ENCODE data around the gene MYBPH.

MYBPH gene

GRCh38 chr1:203126151-203126865, 49.3 kb downstream of the MYBPH start:
- no peak overlapping the region for H3K4me3 ChIP-seq (ENCODE audit: low read depth, low read length)
- DNase-seq (ENCODE audit: low read depth) = peak; percentile 30
- TF ChIP-seq MAX (IDR thresholded peaks at IDR 0.05; ENCODE audit: low read depth, low read length) (no peak), CTCF (IDR thresholded peaks at IDR 0.05; ENCODE audit: low read depth, low read length) (peak; percentile 33)

- no peak for DNase-seq (ENCODE audit: low read depth)
- no peak overlapping the region for H3K4me3 ChIP-seq (ENCODE audit: low read depth, low read length)
- no peak for TF ChIP-seq POLR2A (IDR thresholded peaks at IDR 0.05; ENCODE audit: extremely low read depth, insufficient read length)
- TF ChIP-seq MYC (IDR thresholded peaks at IDR 0.05; ENCODE audit: low read depth, low read length) = no peak
- TF ChIP-seq MAX (IDR thresholded peaks at IDR 0.05; ENCODE audit: low read depth, low read length) = no peak
- TF ChIP-seq CTCF (IDR thresholded peaks at IDR 0.05; ENCODE audit: low read depth, low read length) = no peak
Observed at GRCh38 chr1:203124546-203125317, 50.9 kb downstream of the MYBPH start.

DNA sequence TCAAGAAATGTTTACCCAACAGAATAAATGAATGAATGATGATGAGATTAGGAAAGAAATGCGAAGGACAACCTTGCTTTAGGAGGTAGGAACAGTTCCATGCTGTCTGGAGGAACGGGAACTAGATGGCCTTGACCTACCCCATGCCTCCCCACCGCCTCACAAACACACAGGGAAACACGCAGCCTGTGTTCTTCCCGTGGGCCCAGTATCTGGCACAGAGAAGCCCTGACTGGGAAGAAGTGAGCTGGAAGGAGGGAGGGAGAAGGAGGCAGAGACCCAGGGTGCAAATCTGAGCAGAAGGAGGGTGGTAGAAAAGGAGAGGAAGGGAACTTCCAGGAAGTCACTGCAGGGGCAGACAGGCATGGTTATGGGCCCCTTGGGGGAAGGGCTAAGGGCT, 51.6 kb downstream of the MYBPH start:
- no peak for DNase-seq (ENCODE audit: low read depth)
- TF ChIP-seq MAX (IDR thresholded peaks at IDR 0.05; ENCODE audit: low read depth, low read length) = no peak
- no peak for TF ChIP-seq CTCF (IDR thresholded peaks at IDR 0.05; ENCODE audit: low read depth, low read length)
- TF ChIP-seq MYC (IDR thresholded peaks at IDR 0.05; ENCODE audit: low read depth, low read length) = no peak
- no peak for TF ChIP-seq POLR2A (IDR thresholded peaks at IDR 0.05; ENCODE audit: extremely low read depth, insufficient read length)
- H3K4me3 ChIP-seq (ENCODE audit: low read depth, low read length) = no peak overlapping the region

DNA sequence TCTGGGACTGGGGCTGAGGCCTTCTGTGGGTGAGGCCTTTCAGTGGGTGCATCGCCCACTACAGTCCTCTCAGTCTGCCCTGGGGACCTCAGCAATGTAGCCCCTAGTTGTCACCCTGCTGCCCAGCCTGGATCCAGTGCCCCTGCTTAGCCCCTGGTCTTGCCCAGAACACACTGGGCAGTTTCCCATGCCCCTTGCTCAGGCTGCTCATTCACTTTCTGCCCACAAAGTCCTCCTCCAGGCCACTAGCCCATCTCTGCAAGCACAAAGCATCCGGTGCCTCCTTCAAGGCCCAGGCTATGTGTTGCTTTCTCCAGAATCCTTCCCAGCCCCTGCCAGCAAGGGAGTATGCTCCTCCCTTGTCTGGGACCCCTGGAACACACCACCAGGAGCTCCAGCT, 53.5 kb downstream of the MYBPH start:
- TF ChIP-seq MYC (IDR thresholded peaks at IDR 0.05; ENCODE audit: low read depth, low read length) (no peak), CTCF (IDR thresholded peaks at IDR 0.05; ENCODE audit: low read depth, low read length) (no peak)
- no peak for DNase-seq (ENCODE audit: low read depth)
- no peak overlapping the region for H3K4me3 ChIP-seq (ENCODE audit: low read depth, low read length)

DNA sequence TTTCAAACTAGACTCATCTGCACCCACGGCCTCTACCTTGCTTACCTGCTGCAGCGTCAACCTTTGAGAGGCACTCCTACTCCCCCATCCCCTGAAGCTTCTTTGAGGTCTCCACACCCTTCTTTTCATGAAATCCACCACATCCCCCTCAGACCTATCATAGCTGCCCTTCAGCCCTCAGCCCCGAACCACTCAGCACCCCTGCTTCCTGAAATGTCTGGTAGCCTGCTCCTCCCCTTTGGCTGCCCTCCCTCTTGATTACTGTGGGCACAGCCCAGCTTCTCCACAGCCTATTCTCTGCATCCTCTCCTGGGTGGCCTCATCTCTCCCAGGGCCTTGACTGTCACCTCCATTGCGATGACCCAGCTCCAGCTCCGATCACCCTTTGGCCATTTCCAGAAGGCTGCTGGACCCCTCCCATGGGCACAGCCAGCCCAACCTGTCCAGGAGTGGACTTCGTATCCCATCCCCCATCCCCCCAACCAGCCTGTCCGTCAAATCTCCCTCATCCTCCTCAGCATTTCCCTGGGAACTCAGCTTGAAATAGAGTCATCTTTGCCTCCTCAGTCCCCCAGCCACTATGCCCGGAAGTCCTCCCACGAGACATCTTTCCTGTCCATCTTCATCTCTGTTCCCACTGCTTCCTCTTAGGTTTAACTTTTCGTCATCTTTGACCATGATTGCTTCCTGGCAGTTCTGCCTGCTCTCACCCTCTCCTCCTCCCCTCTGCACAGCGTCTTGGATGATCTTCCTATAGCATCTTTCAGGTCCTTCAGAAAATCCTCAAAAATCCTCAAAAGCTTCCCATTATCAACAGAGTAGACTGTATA, 54.2 kb downstream of the MYBPH start:
- TF ChIP-seq CTCF (IDR thresholded peaks at IDR 0.05; ENCODE audit: low read depth, low read length) = no peak
- no peak for TF ChIP-seq MAX (IDR thresholded peaks at IDR 0.05; ENCODE audit: low read depth, low read length)
- no peak for TF ChIP-seq POLR2A (IDR thresholded peaks at IDR 0.05; ENCODE audit: extremely low read depth, insufficient read length)
- TF ChIP-seq MYC (IDR thresholded peaks at IDR 0.05; ENCODE audit: low read depth, low read length) = no peak
- DNase-seq (ENCODE audit: low read depth) = peak; percentile 61

More for the DNA sequence above, 54.2 kb downstream of the MYBPH start:
- H3K4me3 ChIP-seq (ENCODE audit: low read depth, low read length) = no peak overlapping the region
